Activated naive CD4-positive, alpha-beta T cell treated with anti-CD3 and anti-CD28 coated beads, Interleukin-2, amount 50 U/mL, for 24 hours (primary cell): ENCODE results near the gene GLA.

Experiments used
- H3K27ac Mint-ChIP-seq: one replicate; pipeline ENCODE4 v1.8.0; 2021; ENCODE audit warnings: mild to moderate bottlenecking, mixed read lengths
- H3K27me3 Mint-ChIP-seq: one replicate; pipeline ENCODE4 v1.8.0; 2021; ENCODE audit warnings: mixed read lengths
- H3K36me3 Mint-ChIP-seq: one replicate; pipeline ENCODE4 v1.8.0; 2021; ENCODE audit warnings: mixed read lengths
- H3K4me1 Mint-ChIP-seq: one replicate; pipeline ENCODE4 v1.8.0; 2021; ENCODE audit warnings: mixed read lengths
- H3K4me3 Mint-ChIP-seq: one replicate; pipeline ENCODE4 v1.8.0; 2021; ENCODE audit warnings: mild to moderate bottlenecking, mixed read lengths
- H3K9me3 Mint-ChIP-seq: one replicate; pipeline ENCODE4 v1.8.0; 2021; ENCODE audit warnings: mixed read lengths

Gene GLA

GRCh38 chrX:101407748-101408531 lies at the start of gene GLA, which contains the start of gene HNRNPH2:
Gene GLA, minus strand, starts transcription at chrX:101407925. Its CDS starts 22 bp downstream, at chrX:101407903.
Gene HNRNPH2, plus strand, starts transcription at chrX:101408222. Its CDS starts 3,767 bp downstream, at chrX:101411989.
- Mint-ChIP-seq H3K4me3 (peak within 1 kb of the TSS; percentile 100), H3K4me1 (peaks cover 31% of the 10 kb centered on the region), H3K27ac (peak within 1 kb of the TSS; percentile 99), H3K27me3 (no peaks in the 10 kb centered on the region), H3K9me3 (no peaks in the 10 kb centered on the region), H3K36me3 (peaks cover 9% of the 10 kb centered on the region)

GRCh38 chrX:101452056-101452455 lies 44.3 kb upstream of the GLA start:
- Mint-ChIP-seq H3K4me3 (no peak overlapping the region), H3K36me3 (peaks cover 27% of the 10 kb centered on the region), H3K4me1 (no peaks in the 10 kb centered on the region), H3K27me3 (no peaks in the 10 kb centered on the region), H3K27ac (no peak overlapping the region), H3K9me3 (peaks cover 4% of the 10 kb centered on the region)

GRCh38 chrX:101450961-101451360 lies 43.2 kb upstream of the GLA start:
- Mint-ChIP-seq H3K4me1 (no peaks in the 10 kb centered on the region), H3K36me3 (peaks cover 25% of the 10 kb centered on the region), H3K27ac (no peak overlapping the region), H3K4me3 (no peak overlapping the region), H3K27me3 (no peaks in the 10 kb centered on the region), H3K9me3 (peaks cover 4% of the 10 kb centered on the region)

GRCh38 chrX:101450085-101450484 lies 42.4 kb upstream of the GLA start:
- H3K27ac Mint-ChIP-seq: no peak overlapping the region
- H3K27me3 Mint-ChIP-seq: no peaks in the 10 kb centered on the region
- no peaks in the 10 kb centered on the region for H3K4me1 Mint-ChIP-seq
- peaks cover 25% of the 10 kb centered on the region for H3K36me3 Mint-ChIP-seq
- no peak overlapping the region for H3K4me3 Mint-ChIP-seq
- peaks cover 4% of the 10 kb centered on the region for H3K9me3 Mint-ChIP-seq

- H3K9me3 Mint-ChIP-seq: peaks cover 4% of the 10 kb centered on the region
- no peak overlapping the region for H3K27ac Mint-ChIP-seq
- no peak overlapping the region for H3K4me3 Mint-ChIP-seq
- no peaks in the 10 kb centered on the region for H3K27me3 Mint-ChIP-seq
- peaks cover 24% of the 10 kb centered on the region for H3K36me3 Mint-ChIP-seq
- H3K4me1 Mint-ChIP-seq: no peaks in the 10 kb centered on the region
Measured at GRCh38 chrX:101449279-101449678, 41.6 kb upstream of the GLA start.

- Mint-ChIP-seq H3K27ac (no peak overlapping the region), H3K36me3 (peaks cover 17% of the 10 kb centered on the region), H3K27me3 (no peaks in the 10 kb centered on the region), H3K9me3 (no peaks in the 10 kb centered on the region), H3K4me3 (no peak overlapping the region), H3K4me1 (no peaks in the 10 kb centered on the region)
Measured at GRCh38 chrX:101442085-101442484, 34.4 kb upstream of the GLA start.

- Mint-ChIP-seq H3K4me3 (no peak overlapping the region), H3K27ac (no peak overlapping the region)
Measured at GRCh38 chrX:101430457-101431078, 22.8 kb upstream of the GLA start.

GRCh38 chrX:101429934-101430333 lies 22.2 kb upstream of the GLA start:
- Mint-ChIP-seq H3K4me3 (no peak overlapping the region), H3K4me1 (peaks cover 15% of the 10 kb centered on the region), H3K27ac (peak overlapping the region; percentile 55), H3K27me3 (no peaks in the 10 kb centered on the region), H3K9me3 (no peaks in the 10 kb centered on the region), H3K36me3 (peaks cover 11% of the 10 kb centered on the region)

More at GRCh38 chrX:101430457-101431078, 22.8 kb upstream of the GLA start:
- H3K27me3 Mint-ChIP-seq: no peaks in the 10 kb centered on the region
- peaks cover 7% of the 10 kb centered on the region for H3K36me3 Mint-ChIP-seq
- H3K9me3 Mint-ChIP-seq: no peaks in the 10 kb centered on the region
- peaks cover 12% of the 10 kb centered on the region for H3K4me1 Mint-ChIP-seq

GRCh38 chrX:101427954-101428353 lies 20.2 kb upstream of the GLA start:
- Mint-ChIP-seq H3K4me1 (peaks cover 16% of the 10 kb centered on the region), H3K27me3 (no peaks in the 10 kb centered on the region), H3K27ac (no peak overlapping the region), H3K36me3 (peaks cover 13% of the 10 kb centered on the region), H3K9me3 (no peaks in the 10 kb centered on the region), H3K4me3 (no peak overlapping the region)

GRCh38 chrX:101419489-101419888 lies 11.8 kb upstream of the GLA start:
- H3K9me3 Mint-ChIP-seq: no peaks in the 10 kb centered on the region
- H3K27me3 Mint-ChIP-seq: no peaks in the 10 kb centered on the region
- H3K27ac Mint-ChIP-seq: peak overlapping the region; percentile 74
- H3K4me3 Mint-ChIP-seq: peak overlapping the region; percentile 63
- peaks cover 45% of the 10 kb centered on the region for H3K4me1 Mint-ChIP-seq
- H3K36me3 Mint-ChIP-seq: no peaks in the 10 kb centered on the region

GRCh38 chrX:101417981-101418841 lies 10.5 kb upstream of the GLA start:
- H3K36me3 Mint-ChIP-seq: no peaks in the 10 kb centered on the region
- no peaks in the 10 kb centered on the region for H3K27me3 Mint-ChIP-seq
- no peaks in the 10 kb centered on the region for H3K9me3 Mint-ChIP-seq
- H3K4me3 Mint-ChIP-seq: peak overlapping the region; percentile 82
- peak overlapping the region; percentile 97 for H3K27ac Mint-ChIP-seq
- peaks cover 48% of the 10 kb centered on the region for H3K4me1 Mint-ChIP-seq

- Mint-ChIP-seq H3K4me3 (peak overlapping the region; percentile 82), H3K27me3 (no peaks in the 10 kb centered on the region), H3K36me3 (peaks cover 4% of the 10 kb centered on the region), H3K9me3 (no peaks in the 10 kb centered on the region), H3K27ac (peak overlapping the region; percentile 97), H3K4me1 (peaks cover 58% of the 10 kb centered on the region)
Measured at GRCh38 chrX:101417190-101417589, 9.5 kb upstream of the GLA start.

GRCh38 chrX:101416691-101417090 lies 9.0 kb upstream of the GLA start:
- Mint-ChIP-seq H3K36me3 (peaks cover 4% of the 10 kb centered on the region), H3K27ac (no peak overlapping the region), H3K4me3 (peak overlapping the region; percentile 40), H3K9me3 (no peaks in the 10 kb centered on the region), H3K4me1 (peaks cover 63% of the 10 kb centered on the region), H3K27me3 (no peaks in the 10 kb centered on the region)

- no peaks in the 10 kb centered on the region for H3K27me3 Mint-ChIP-seq
Measured at GRCh38 chrX:101415180-101416145, 7.7 kb upstream of the GLA start.

More at GRCh38 chrX:101415180-101416145, 7.7 kb upstream of the GLA start:
- Mint-ChIP-seq H3K9me3 (no peaks in the 10 kb centered on the region), H3K36me3 (peaks cover 4% of the 10 kb centered on the region), H3K27ac (peak overlapping the region; percentile 93), H3K4me1 (peaks cover 66% of the 10 kb centered on the region), H3K4me3 (peak overlapping the region; percentile 52)
